SHP77 treated with DMSO at 0.1 percent for 48 hours (cell line): Measurements from ENCODE around the gene KRT86.
"Not testable (repeated sequence)": the region's sequence is repeated elsewhere in the genome, so short reads cannot be mapped to it uniquely, and the experiment has no call there.

Experiments used
- DNase-seq: peaks from one replicate; lab custom pipeline; 2025; lab: John Stamatoyannopoulos, UW

Gene KRT86

DNA sequence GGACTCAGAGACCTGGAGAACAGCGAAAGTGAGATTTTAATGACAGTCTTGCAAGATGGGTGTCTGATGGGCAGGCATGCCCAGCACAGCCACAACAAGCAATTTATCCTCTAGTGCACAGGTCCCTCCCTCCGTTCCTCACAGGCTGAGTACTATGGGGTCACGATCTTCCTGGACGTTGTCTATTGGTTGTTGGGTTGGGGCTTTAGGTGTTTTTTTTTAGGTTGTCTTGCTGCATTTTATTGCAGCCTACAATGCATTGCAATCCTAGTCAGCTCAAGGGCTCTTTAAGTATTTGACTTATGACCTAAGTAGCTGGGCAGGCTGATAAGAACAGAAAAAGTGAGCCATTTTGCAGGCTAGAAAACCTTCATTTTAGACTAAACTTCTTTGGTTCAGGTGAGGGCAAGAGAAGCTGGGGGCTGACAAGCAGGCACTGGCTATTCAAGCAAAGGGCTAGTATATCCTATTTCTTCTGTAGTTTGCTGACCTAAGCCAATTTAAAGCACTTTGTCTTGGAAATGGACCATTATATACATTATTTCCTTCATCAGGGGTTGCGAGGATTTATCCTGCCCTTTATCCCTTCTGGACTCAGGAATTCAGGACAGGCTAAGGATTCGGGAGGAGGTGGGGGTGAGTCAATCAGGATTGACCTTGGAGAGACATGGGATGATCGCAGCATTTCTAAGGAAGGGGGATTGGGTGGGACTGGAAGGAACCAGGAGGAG lies 35.4 kb upstream of the KRT86 start:
- DNase-seq: no peak

DNA sequence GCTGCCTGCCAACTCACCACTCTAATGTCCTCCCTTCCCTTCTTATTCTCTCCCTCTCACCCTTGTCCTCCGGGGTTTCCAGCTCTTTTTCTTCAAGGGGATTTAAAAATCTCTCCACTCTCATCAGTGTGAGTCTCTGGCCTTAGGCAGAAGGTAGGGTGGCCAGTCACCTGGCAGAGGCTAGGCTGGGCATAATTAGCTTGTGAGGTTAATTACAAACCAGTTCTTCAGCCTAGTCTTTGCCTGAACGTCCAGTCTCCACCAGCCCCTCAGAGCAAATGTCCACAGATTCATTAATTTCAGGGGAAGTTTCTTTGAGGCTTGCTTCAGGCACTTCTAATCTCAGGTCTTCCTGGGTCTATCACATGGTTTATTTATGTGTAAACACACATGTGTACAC lies 34.7 kb upstream of the KRT86 start:
- DNase-seq: no peak

DNA sequence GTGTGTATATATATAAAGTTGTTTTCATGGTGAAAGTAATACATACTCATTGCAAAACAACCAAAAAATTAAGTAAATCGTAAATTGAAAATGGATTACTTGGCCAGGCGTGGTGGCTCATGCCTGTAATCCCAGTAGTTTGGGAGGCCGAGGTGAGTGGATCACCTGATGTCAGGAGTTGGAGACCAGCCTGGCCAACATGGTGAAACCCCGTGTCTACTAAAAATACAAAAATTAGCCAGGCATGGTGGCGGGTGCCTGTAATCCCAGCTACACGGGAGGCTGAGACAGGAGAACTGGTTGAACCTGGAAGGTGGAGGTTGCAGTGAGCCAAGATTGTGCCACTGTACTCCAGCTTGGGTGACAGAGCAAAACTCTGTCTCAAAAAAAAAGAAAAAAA lies 34.2 kb upstream of the KRT86 start:
- not testable (repeated sequence) for DNase-seq

DNA sequence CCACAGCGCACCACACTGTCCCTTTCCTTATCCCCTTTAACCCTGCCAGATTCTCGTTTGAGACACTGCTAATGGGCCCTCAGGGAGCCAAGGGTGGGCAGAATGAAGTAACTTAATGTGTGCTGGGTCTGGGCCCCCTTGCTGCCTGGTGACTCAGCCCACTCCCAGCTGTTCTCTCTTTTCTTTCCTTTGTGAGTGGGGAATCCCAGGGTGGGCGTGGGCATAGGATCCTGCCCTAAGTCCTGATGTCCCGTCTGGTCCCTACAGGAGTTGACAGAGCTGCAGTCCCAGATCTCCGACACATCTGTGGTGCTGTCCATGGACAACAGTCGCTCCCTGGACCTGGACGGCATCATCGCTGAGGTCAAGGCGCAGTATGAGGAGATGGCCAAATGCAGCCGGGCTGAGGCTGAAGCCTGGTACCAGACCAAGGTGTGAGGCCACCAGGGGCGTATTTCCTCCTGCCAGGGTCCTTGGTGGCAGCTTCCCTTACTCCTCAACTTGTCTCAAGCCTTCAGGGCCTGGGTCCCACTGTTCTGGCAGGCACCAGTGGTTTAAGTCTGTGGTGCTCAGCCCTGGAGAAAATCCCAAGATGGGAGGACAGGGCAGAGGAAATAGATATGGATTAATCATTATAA lies 33.1 kb upstream of the KRT86 start:
- DNase-seq: no peak

DNA sequence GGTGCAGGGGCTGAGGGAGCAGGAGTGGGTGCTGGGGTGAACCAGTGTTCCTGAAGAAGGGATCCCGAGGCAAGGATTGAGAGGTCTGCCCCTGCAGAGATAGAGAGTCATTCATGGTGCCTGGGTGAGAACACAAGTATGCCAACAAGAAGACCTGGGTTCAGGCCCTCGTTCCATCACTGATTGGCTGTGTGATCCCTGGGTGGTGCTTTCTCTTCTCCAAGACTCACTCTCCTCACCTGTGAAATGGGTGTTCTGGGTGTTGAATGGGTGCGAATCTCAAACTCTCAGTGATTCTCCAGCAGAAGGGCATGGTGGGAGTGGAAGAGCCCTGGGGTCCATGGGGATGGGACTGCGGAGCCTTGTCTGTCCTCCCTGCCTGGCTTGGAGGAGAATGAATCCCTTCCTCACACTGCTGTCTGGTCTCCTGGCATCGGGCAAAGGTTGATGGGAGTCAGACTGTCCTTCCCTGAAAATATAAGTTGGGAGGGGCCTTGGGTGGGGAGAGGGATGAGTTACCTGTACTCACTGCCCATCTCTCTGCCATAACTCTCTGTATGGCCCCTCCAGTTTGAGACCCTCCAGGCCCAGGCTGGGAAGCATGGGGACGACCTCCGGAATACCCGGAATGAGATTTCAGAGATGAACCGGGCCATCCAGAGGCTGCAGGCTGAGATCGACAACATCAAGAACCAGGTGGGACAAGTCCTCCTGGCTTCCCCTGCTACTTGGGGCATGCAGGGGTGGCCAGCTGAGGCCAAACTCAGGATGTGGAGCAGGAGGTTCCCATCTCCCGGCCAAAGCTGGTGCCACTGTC lies 31.8 kb upstream of the KRT86 start:
- DNase-seq: no peak

DNA sequence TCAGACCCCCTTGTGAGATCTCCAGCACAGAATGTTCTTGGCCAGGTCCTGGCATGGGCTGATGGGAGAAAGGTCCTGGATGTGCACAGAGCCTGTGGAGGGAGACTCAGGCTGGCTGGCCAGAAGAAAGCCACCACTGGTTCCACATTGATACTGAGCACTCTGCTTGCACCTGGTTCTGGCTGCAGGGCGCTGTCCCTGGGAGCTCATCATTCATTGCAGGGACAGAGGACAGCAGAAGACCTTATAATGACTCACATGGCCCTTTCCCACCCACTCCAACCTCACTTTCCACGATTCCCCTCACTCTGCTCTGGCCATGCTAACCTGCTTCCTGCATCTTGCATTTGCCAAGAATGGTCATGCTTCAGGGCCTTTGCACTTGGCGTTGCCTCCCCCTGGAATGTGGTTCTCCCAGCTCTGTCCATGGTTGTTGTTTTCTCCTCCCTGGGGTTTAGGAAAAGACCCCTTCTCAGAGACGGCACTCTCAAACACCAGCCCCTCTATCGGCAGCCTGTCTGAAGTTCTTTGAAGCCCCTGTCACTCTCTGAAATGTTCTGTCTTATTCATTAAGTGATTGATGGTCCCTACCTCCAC lies 31.1 kb upstream of the KRT86 start:
- DNase-seq: no peak

DNA sequence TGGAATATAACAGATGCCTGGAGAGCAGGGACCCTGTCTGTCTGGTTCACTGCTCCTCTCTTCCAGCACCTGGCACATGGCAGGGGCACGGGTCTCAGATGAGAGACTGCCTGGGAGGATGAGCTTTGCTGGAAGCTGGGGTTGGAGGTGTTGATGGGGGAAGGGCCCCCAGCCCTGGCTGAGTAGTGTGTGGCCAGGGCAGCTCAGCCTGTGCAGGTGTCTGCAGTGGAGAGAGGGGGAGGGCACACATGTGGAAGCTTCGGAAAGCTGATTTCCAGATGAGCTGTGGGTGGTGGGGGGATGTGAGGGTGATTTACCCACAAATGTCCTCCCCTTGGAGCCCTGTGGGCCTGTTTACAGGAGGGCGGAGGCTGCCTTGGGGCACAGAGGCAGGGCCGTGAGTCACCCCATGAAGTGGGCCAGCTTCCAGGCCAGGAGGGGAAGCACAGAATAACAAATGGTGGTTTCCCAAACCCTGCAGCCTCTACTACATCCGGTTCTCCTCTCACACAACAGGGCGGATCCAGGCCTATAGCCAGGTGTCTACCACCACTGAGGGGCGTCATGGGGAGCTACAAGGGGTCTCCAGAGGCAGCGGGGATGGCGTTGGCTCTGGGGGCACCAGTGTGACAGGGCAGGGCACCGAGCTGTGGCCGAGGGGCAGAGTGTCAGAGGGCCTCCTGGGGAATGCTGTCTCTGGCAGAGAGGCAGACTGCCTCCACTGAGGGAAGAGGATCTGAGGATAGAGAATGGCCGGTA lies 30.4 kb upstream of the KRT86 start:
- DNase-seq: peak; percentile 83

DNA sequence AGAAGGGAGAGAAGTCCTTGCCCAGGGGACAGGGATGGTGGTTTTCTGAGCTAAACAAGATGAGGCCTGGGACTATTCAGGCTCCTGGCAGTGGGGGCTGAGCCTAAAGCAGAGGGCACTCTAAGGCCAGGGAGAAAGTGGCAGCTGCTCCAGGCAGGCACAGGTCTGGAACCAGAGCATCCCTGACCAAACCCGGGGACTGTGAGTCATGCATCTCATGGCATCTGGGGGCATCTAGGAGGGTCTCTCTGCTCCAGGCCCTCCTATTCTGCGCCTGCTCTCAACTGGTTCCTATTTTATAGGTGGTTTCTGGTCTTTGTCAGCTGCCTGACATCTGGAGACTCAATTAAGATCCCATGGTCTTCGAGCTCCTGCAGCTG lies 29.8 kb upstream of the KRT86 start:
- no peak for DNase-seq

DNA sequence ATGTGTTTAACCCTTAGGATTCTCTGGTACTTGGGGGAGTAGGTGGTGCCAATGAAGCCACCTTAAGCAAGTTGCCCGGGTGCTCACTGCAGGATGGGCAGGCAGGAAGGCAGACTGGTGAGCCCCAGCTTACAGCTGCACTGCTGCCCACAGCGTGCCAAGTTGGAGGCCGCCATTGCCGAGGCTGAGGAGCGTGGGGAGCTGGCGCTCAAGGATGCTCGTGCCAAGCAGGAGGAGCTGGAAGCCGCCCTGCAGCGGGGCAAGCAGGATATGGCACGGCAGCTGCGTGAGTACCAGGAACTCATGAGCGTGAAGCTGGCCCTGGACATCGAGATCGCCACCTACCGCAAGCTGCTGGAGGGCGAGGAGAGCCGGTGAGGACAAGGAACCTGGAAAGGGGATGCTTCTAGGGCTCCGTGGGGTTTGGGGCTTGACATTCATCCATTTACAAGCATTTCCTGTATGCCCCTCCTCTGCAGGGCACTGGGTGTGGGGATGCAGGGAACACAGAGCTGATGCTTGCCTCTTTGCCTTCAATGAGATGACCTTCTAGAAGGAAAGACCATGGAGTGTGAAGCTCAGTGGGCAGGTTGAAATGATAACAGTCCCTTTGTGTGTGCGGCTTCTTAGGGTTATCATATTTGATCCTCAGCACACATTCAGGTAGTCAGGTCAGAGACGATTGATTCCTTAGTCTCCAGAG lies 29.0 kb upstream of the KRT86 start:
- peak; percentile 43 for DNase-seq

DNA sequence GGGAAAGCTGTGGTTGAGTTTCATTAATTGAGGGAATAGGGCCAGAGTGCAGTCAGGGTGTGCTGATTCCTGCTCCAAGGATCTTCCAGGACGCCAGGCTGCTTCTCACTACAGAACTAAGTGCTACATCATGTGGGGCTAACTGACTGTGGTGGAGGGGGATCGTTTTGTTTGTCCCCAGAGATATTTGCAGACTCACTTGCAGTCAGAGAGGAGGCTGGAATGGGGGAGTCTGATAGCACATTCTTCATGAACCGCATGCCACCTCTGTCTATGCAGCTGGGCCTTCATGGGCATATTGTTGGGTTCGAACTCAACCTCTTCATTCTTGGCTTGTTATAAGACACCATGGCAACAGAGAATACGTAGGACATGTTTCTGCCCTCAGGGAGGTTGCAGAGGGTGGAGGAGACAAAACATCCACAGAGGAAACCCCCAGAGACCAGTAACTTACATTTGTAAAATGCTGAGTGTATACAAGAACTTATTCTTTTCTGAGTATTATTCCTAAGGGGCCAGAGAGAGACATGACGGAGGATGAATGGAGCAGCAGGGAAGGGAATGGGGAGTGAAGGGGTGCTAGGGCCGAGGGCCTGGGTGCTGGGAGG lies 28.4 kb upstream of the KRT86 start:
- no peak for DNase-seq

DNA sequence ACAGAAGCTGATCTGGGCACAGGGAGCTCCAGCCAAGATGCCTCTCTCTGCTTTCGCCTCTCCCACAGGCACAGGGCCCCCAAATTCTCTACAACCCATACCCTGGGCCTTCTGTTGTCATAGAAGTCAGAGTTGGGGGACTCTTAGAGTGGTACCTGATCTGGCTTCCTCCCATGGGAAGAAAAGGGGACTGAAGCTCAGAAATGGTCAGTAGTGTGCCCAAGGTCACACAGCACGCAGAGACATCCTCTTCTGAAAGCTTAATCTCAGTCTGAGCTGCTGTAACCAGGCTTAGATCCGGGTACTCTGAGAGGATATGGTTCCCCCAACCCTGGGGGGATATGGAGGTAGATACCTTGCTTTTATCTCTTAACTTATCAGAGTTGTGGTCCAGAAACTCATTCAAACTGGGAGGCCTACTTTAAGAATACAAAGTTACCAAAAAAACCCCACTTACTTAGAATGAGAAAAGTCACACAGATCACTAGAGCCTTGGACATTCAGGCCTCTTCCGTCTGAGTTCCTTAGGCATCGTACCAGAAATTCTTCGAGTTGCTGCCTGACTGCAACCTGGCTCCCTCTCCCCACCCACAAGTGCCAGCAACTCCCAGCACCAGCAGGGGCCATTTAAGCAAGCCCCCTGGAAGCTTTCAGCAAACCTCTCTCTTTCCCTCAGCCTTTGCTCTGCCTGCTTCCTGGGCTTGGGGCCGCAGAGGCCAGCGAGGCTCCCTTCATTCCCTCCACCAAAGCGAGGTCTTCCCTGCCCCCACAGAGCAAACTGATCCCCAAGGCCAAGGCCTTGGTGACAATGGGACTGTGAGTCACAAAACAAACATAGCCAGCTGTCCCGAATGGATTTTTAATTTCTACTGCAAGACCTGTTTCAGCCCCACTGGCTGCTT lies 27.5 kb upstream of the KRT86 start:
- peak; percentile 88 for DNase-seq

DNA sequence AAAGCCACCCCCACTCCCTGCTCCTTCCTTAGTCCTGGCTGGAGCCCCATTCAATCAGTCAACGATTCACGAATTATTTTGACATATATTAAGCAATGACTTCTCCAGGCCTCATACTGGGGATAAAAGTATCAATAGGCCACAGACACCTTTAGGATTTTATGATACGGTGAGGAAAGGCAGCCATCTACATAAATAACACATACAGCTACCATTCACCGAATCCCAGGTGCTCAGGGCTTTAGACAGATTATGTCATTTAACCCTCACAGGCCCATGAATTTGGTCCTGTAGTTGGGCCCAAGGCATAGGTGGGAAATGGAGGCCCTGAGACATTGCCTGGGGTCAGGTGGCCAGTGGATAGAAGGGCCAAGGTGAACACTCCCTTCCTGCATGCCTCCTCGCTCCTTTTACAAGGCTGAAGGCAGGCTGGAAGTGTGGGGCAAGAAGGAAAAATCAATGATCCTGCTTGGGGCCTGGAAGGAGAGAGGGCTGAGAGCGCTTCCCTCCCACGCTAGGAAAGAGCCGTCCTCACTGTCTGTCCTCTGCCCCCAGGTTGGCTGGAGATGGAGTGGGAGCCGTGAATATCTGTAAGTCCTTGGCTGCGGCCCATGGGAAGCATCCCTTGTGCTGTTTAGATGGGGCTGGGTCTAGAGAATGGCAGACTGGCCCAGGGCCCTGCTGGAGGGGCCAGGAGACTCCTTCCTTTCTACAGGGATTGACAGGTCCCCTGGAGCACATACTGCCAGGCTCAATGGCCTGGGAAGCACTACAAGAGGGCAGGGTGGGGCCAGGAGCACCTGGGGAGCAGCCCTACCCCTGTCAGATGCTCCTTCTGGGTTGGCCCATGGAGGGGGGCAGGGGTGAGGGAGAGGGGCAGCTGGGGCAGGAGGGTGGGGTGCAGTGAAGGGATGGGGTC lies 26.6 kb upstream of the KRT86 start:
- DNase-seq: peak; percentile 74

DNA sequence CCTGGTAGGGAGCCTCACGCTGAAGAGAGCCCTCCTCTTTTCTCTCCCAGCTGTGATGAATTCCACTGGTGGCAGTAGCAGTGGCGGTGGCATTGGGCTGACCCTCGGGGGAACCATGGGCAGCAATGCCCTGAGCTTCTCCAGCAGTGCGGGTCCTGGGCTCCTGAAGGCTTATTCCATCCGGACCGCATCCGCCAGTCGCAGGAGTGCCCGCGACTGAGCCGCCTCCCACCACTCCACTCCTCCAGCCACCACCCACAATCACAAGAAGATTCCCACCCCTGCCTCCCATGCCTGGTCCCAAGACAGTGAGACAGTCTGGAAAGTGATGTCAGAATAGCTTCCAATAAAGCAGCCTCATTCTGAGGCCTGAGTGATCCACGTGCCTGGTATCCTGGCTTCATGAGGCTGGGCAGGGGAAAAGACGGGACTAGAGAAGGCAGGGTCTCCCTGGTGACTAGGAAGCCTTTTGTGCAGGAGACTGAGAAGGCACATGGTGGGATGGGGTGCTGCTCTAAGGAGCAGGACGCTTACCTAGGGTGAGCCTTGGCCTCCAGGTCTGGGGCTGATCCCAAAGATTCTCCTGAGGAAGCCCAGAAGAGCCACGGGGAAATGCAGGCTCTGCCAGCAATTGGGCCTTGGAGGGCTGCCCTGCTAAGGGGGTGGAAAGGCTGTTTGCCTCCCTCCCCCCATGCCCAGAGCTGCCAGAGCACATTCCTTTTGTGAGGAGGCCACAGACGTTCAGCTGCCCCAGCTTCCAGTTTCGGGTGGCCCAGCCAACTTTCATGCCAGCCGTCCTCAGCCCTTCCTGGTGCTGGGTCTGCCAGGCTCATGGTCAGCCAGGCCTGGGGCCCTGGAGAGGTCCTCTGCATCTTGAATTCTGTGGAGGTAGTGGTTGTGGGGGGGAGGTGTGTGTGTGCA lies 25.6 kb upstream of the KRT86 start:
- DNase-seq: no peak

DNA sequence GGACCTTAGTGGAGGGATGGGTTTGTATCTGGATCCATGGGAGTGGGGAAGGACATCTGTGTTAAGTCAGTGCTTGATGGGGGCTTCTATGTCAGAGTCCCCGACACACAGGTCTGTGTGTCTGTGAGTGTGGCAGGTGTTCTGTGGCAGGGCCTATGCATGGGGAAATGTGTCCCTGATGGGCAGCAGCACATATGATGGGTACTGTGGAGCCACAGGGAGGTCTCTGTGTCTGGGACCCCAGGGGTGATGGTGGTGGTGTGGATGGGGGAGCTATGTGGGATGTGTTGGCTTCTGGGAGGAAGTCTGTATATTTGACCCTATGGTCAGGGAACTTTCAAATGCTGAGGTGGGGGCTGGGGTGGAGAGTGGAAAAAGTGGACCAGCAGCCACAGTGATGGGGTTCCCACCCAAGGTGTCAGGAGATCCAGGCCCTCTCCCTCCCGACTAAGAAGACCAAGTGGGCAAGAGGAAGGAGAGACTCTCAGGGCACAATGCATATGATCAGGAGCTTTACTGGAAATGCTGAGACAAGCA lies 24.9 kb upstream of the KRT86 start:
- no peak for DNase-seq

DNA sequence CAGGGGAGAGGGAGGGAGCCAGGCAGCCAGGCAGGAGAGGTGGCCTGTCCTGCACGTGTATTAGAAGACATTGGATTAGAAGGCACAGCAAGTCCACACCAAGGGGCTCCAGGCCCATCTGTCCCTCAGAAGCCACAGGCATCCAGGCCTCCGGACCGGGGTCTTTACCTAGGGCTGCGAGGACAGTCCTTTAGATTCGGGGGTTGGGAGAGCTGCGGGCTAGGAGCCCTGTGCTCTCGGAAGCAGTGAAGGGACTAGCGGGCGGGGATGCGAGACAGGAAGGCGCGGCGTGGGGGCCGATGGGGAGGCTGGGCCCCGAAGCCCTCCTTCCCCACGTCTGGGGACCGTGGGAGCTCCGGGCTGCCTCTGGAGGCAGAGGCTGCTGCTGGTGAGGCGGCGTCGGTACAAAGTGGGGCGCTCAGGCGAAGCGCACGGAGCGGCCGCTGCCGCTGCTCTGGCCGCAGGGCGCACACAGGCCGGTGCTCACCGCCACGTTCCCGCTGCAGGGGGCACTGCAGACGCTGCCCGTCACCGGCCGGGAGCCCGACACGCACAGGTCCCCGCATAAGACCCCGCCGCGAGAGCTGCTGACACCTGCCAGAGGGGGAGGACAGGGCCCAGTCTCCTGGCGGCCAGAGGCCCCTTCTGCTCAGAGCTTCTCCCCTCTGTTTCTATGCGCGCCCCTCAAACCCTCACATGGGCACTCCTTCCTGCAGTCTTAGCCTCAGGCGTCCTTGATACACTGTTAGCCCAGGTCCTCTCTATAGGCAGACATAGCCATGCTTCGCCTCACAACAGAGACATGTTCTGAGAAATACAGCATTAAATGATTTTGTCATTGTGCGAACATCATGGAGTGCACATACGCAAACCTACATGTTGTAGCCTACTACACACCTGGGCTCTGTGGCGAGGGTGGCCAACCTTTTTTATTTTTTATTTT lies 24.1 kb upstream of the KRT86 start:
- no peak for DNase-seq

DNA sequence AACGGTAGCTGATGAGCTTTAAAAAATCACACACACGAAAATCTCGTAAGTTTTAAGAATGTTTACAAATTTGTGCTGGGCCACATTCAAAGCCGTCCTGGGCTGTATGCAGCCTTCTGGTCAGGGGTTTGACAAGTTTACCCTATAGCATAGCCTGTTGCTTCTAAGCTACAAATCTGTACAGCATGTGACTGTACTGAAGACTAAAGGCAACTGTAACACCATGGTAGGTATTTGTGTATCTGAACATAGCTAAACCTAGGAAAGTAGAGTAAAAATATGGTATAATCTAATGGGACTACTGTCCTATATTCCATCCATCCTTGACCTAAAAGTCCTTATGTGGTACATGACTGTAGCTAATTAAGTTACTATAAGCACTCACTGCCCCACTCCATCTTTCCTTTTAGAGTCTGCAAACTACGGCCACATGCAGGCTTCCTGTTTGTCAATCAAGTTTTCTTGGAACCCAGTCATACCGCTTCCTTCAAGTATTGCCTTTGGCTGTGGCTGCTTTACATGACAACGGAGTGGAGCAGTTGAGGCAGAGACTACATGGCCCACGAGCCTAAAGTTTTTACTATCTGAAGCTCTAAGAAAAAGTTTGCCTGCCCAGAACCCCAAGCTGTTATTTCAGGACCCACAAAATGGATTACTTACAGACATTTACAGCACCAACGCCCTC lies 22.9 kb upstream of the KRT86 start:
- no peak for DNase-seq
